Erythroblast (primary cell): ENCODE data around the gene SIPA1L3.

Source experiments
- GATA1 ChIP-seq: IDR thresholded peaks from 2 replicates; pipeline ENCODE4 v1.6.1; 2011; ENCODE audit warnings: low read depth, mild to moderate bottlenecking, control low read depth, low read length, moderate library complexity
- POLR2A ChIP-seq: IDR thresholded peaks from 2 replicates; pipeline ENCODE4 v1.6.1; 2011; ENCODE audit warnings: mild to moderate bottlenecking, low read length

- TF ChIP-seq POLR2A (no peak), GATA1 (no peak)
Observed at GRCh38 chr19:37961198-37961597, 54.2 kb downstream of the SIPA1L3 start.
